HG02884 (cell line): ENCODE results near the gene CCDC7.
"Not testable (repeated sequence)": the region's sequence is repeated elsewhere in the genome, so short reads cannot be mapped to it uniquely, and the experiment has no call there.

Experiments used
- ATAC-seq: cut with Tn5 transposase; IDR thresholded peaks from one replicate; pipeline ENCODE4 v1.9.1; 2021; ENCODE audit warnings: mild to moderate bottlenecking, moderate library complexity; ENCODE audit not compliant: unreplicated experiment

Gene CCDC7

GRCh38 chr10:32445740-32446535 lies at the start of gene CCDC7:
Gene CCDC7, plus strand, starts transcription at chr10:32446140. Its CDS starts 5,503 bp downstream, at chr10:32451643.
- peak; percentile 94 for ATAC-seq

GRCh38 chr10:32397163-32397562 lies 48.8 kb upstream of the CCDC7 start:
- not testable (repeated sequence) for ATAC-seq

GRCh38 chr10:32399720-32400119 lies 46.2 kb upstream of the CCDC7 start:
- ATAC-seq, result not testable (repeated sequence)

- ATAC-seq, result no peak
These were observed 45.0 kb upstream of the CCDC7 start for GRCh38 chr10:32400961-32401360.

- ATAC-seq, result no peak
These were observed 43.4 kb upstream of the CCDC7 start for GRCh38 chr10:32402499-32402898.

- ATAC-seq, result no peak
These were observed 42.8 kb upstream of the CCDC7 start for GRCh38 chr10:32403091-32403490.

- no peak for ATAC-seq
These were observed 37.2 kb upstream of the CCDC7 start for GRCh38 chr10:32408690-32409089.

- no peak for ATAC-seq
These were observed 36.2 kb upstream of the CCDC7 start for GRCh38 chr10:32409741-32410140.

- no peak for ATAC-seq
These were observed 35.4 kb upstream of the CCDC7 start for GRCh38 chr10:32410569-32410968.

GRCh38 chr10:32411797-32412498 lies 34.0 kb upstream of the CCDC7 start:
- no peak for ATAC-seq

GRCh38 chr10:32412499-32412853 lies 33.5 kb upstream of the CCDC7 start:
- ATAC-seq, result no peak

- ATAC-seq, result no peak
These were observed 32.4 kb upstream of the CCDC7 start for GRCh38 chr10:32413513-32413912.

- no peak for ATAC-seq
These were observed 30.6 kb upstream of the CCDC7 start for GRCh38 chr10:32415361-32415760.

GRCh38 chr10:32417911-32418547 lies 27.9 kb upstream of the CCDC7 start:
- ATAC-seq, result no peak

- no peak for ATAC-seq
These were observed 27.4 kb upstream of the CCDC7 start for GRCh38 chr10:32418572-32418971.

GRCh38 chr10:32419615-32420014 lies 26.3 kb upstream of the CCDC7 start:
- ATAC-seq, result no peak

GRCh38 chr10:32426186-32426585 lies 19.8 kb upstream of the CCDC7 start:
- ATAC-seq, result no peak

GRCh38 chr10:32433542-32433941 lies 12.4 kb upstream of the CCDC7 start:
- no peak for ATAC-seq

- ATAC-seq, result no peak
These were observed 9.7 kb upstream of the CCDC7 start for GRCh38 chr10:32436215-32436614.

- no peak for ATAC-seq
These were observed 8.6 kb upstream of the CCDC7 start for GRCh38 chr10:32437334-32437733.

GRCh38 chr10:32445036-32445435 lies 904 bp upstream of the CCDC7 start:
- ATAC-seq, result no peak
